Transverse colon (tissue), 3 donors: ENCODE results near the gene DNAH1.
"Not testable (repeated sequence)": the region's sequence is repeated elsewhere in the genome, so short reads cannot be mapped to it uniquely, and the experiment has no call there.

ENCODE experiments used
- CTCF ChIP-seq, 5 experiments: fragments of 200-600 bp in 3 of 5; fragments of 450-650 bp in 2 of 5; sonication (generic) in 3 of 5; IDR thresholded peaks; 1 replicate in 2 of 5; 2 replicates in 3 of 5; pipeline ENCODE4 v1.5.1; 2016 to 2017; ENCODE audit warnings: antibody characterized with exemption in 5 of 5, inconsistent platforms in 3 of 5, mild to moderate bottlenecking in 2 of 5, moderate library complexity in 1 of 5
- EP300 ChIP-seq: sonication (generic); formaldehyde crosslinking; IDR thresholded peaks from one replicate; pipeline ENCODE4 v1.6.1; 2017; ENCODE audit warnings: antibody characterized with exemption, low read depth
- POLR2A ChIP-seq: fragments of 450-650 bp; IDR thresholded peaks from one replicate; pipeline ENCODE4 v1.6.1; 2016; ENCODE audit warnings: antibody characterized with exemption, mild to moderate bottlenecking, moderate library complexity

GRCh38 chr3:52272172-52272571 lies 43.9 kb upstream of the DNAH1 start:
- not testable (repeated sequence) for TF ChIP-seq EP300; CTCF (IDR thresholded peaks at IDR 0.05); POLR2A
